Epithelial cell of esophagus (primary cell): ENCODE results near the gene ARL2BP.

Source experiments
- DNase-seq: peaks from one replicate; pipeline ENCODE4 v3.0.0; 2010; ENCODE audit warnings: low read depth
- H3K4me3 ChIP-seq: 2 replicates; pipeline ENCODE4 v1.5.1; 2011; ENCODE audit warnings: mild to moderate bottlenecking, low read length, control low read depth
- TF ChIP-seq, protein P1 (sequence below): IDR thresholded peaks from 2 replicates; pipeline ENCODE4 v1.5.1; 2011; ENCODE audit warnings: low read depth, mild to moderate bottlenecking, low read length, control low read depth, inconsistent platforms; ENCODE audit not compliant: insufficient read depth; ENCODE audit errors: missing control alignments

Gene ARL2BP

DNA sequence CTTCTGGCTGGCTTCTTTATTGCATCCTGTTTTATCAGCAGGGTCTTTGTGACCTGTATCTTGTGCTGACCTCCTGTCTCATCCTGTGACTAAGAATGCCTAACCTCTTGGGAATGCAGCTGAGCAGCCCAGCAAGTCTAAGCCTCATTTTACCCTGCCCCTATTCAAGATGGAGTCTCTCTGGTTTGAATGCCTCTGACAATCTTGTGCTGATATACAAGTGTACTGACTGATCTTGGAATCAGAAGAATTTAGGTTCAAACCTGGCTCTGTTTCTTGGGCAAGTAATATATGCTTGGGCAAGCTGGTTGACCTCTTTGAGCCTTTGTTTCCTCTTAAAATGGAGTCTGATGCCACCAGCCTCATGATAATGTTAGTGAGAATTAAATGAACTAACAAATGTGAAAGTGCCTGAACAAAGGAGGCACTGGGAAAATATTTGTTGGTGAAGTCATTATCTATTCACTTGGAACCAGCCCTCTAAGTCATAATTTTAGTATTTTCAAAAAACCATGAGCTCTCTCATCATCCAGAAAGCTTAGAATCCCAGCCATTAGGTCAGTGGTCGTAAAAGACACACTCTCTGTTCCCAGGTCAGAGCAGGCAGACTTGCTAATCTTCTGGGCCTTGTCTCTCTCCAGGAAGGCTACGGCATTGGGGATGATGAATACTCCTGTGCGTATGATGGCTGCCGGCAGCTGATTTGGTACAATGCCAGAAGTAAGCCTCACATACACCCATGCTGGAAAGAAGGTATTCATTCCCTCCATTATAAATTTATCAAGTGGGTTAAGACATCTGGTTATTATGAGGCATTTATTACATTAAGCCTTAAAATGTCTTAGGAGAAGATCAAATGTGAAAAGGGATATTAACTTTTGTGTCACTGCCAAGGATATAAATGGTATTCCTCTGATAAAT, 18.1 kb upstream of the ARL2BP start:
- DNase-seq, result peak; percentile 16
- no peak overlapping the region for H3K4me3 ChIP-seq
- TF ChIP-seq, protein P1, sequence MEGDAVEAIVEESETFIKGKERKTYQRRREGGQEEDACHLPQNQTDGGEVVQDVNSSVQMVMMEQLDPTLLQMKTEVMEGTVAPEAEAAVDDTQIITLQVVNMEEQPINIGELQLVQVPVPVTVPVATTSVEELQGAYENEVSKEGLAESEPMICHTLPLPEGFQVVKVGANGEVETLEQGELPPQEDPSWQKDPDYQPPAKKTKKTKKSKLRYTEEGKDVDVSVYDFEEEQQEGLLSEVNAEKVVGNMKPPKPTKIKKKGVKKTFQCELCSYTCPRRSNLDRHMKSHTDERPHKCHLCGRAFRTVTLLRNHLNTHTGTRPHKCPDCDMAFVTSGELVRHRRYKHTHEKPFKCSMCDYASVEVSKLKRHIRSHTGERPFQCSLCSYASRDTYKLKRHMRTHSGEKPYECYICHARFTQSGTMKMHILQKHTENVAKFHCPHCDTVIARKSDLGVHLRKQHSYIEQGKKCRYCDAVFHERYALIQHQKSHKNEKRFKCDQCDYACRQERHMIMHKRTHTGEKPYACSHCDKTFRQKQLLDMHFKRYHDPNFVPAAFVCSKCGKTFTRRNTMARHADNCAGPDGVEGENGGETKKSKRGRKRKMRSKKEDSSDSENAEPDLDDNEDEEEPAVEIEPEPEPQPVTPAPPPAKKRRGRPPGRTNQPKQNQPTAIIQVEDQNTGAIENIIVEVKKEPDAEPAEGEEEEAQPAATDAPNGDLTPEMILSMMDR, result no peak

DNA sequence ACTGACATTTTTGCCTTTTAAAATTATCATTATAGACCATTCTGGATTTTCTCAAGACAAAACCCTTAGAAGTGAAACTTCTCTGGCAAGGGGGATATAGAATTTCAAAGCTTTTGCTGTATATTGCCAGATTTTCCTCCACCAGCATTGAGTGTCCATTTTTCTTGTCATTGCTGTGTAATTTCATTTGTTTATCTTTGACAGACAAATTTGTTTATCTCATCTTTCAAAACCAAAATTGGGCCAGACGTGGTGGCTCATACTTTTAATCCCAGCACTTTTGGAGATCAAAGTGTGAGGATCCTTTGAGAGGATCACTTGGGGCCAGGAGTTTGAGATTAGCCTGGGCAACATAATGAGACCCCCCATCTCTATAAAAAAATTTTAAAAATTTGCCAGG, 16.0 kb upstream of the ARL2BP start:
- no peak overlapping the region for H3K4me3 ChIP-seq
- no peak for DNase-seq
- TF ChIP-seq, protein P1, result no peak

DNA sequence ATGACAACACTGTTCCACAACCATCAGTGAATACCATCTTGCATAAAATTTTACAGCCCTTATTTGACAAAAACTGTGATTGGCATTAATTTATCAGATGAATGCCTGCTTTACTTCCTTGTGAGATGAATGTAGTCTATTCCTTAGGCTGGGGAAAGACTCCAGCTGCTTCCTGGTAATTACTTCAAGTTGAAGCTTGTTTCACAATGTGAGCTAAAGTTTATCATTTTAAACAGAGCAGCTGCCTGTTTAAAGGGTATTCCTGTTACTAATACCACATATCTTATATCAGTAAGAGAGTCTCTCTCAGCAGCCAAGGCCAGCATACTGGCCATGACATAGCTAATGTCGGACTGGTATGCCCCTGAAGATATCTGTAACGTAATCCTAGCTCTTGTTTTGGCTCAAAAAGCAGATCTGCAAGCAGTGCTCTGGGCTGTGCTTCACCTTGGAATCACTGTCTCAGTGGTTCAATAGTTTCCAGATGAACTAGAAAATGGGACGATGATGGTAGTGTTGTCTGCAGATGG, 13.2 kb upstream of the ARL2BP start:
- peak; percentile 39 for DNase-seq
- TF ChIP-seq, protein P1, result no peak
- H3K4me3 ChIP-seq, result no peak overlapping the region

DNA sequence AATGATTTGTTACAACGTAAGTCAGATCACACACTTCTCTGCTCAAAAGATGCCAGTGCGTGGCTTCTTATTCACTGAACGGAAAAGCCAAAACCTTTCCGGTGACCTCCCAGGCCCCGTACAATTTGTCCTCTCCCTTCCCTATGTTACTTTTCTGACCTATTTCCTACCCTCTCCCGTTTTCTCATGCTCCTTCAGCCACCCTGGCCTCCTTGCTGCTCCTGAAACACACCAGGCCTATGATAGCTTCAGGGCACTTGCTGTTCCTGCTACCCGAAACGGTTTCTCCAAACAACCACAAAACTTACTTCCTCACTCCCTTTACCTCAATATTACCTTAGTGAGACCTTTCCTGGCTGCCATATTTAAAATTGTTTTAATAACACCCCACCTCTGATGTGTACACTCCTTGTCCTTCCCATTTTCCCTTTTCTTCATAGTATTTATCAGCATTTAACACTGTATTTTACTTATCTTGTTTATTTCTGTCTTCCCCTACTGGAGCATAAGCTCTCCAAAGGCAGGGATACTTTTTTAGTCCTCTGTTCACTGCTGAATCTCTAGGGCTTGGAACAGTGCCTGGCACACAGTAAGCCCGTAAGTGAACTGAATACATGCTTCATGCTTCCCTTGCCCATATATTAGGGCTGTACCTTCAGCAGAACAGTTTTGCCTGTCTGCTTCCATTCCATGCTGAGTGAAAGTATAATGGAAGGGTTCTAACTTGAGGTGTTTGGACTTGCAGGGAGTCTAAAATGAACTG, 10.9 kb upstream of the ARL2BP start:
- TF ChIP-seq, protein P1, result no peak
- no peak for DNase-seq
- H3K4me3 ChIP-seq, result no peak overlapping the region

DNA sequence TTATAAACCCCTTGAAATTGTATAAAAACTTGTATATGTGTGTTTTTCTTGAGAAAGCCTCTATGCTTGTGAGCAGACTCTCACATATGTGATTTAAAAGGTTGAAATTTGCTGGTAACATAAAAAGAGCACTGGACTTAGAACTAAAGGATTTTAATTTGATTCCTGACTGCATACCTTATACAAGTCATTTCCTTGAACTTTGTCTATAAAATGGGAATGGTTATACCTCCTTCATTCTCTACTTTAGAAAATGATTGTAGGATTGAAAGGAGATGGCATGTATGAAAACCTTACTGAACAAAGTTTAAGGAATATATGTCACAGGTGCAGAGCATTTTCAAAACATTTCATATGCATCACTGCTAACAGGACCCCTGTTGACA, 10.4 kb upstream of the ARL2BP start:
- H3K4me3 ChIP-seq, result no peak overlapping the region
- TF ChIP-seq, protein P1, result no peak
- no peak for DNase-seq

DNA sequence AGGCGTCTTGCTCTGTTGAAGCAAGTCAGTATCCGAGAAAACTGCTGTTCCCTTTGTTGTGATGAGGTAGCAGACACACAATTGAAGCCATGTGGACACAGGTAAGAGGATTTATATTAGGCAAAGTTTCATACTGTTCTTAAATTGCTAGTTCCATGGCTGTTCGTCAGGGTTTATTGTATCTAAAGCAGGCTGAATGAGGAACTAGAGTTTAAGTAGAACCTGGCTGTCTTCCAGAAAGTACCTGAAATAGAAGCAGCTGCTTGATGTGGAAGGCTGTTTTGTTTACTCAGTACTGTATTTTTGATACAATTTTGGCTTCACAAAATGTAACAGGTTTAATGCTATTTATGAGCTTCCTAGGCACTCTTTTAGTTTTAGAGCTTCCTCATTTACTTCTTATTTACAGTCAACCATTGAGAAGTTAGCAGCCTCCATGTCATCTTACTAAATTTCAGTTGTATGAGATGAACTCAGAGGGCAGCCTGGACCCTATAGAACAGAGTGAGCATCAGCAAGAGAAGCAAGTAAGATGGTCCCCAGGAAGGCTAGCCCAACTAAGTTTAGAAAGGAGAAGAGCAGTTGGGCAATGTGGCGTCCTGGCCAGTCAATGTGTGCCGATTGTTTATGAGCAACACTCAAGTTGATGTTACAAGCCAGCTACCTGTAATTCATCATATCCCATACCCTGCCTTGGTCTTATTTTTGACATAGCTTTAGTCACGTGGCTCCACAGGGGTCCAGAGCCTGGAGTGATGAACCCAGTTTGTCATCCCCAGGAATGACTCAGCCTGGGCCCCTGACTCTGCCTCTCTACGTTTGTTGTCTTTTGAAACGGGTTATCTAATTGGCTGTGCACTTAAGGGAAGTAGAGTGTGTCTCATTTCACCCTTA, 9.7 kb upstream of the ARL2BP start:
- TF ChIP-seq, protein P1, result no peak
- DNase-seq, result peak; percentile 26
- no peak overlapping the region for H3K4me3 ChIP-seq
